ENCODE results near the gene TEX264.
"Not testable (repeated sequence)": the region's sequence is repeated elsewhere in the genome, so short reads cannot be mapped to it uniquely, and the experiment has no call there.

The TEX264 gene

DNA sequence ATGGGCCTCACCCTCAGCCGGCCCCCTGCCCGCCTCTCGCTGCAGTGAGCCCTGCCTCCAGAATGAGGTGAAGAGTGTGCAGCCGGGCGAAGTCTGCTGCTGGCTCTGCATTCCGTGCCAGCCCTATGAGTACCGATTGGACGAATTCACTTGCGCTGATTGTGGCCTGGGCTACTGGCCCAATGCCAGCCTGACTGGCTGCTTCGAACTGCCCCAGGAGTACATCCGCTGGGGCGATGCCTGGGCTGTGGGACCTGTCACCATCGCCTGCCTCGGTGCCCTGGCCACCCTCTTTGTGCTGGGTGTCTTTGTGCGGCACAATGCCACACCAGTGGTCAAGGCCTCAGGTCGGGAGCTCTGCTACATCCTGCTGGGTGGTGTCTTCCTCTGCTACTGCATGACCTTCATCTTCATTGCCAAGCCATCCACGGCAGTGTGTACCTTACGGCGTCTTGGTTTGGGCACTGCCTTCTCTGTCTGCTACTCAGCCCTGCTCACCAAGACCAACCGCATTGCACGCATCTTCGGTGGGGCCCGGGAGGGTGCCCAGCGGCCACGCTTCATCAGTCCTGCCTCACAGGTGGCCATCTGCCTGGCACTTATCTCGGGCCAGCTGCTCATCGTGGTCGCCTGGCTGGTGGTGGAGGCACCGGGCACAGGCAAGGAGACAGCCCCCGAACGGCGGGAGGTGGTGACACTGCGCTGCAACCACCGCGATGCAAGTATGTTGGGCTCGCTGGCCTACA lies 44.4 kb downstream of the TEX264 start:
- no peak for DNase-seq

DNA sequence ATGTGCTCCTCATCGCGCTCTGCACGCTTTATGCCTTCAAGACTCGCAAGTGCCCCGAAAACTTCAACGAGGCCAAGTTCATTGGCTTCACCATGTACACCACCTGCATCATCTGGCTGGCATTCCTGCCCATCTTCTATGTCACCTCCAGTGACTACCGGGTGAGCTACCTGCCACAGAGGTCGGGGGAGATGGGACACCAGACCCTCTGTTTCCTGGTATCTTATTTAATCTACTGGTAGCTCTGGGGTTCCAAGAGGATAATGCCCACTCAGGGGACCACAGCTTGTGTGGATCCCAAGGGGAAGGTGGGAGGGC lies 44.9 kb downstream of the TEX264 start:
- no peak for DNase-seq

DNA sequence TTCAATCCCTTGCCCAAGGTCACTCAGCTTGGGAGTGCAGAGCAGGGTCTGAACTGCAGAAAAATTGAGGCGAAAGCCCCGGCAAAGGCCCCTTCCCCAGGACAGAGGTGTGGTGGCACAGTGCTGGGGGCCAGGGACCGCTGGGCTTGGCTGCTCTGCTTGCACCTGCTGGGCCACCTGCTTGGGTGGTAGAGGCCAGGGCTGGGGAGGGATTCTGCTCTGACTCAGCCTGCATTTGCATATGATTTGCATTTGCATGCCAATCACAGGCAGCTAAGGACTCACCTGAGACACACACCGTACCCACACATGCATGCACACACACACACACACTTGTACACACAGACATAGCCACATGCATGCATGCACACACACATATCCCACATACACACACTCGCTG lies 45.8 kb downstream of the TEX264 start:
- DNase-seq: no peak

DNA sequence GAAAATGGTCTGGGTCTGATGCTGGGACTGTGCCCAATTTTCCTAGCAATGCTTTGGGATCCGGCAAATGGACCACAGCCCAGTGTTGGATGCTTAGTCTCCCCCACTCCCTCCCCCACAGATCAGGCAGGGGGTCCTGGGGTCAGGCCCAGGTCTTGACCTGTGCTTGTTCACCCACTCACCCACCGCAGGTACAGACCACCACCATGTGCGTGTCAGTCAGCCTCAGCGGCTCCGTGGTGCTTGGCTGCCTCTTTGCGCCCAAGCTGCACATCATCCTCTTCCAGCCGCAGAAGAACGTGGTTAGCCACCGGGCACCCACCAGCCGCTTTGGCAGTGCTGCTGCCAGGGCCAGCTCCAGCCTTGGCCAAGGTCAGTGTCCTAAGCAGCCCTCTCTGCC lies 46.4 kb downstream of the TEX264 start:
- DNase-seq: no peak

DNA sequence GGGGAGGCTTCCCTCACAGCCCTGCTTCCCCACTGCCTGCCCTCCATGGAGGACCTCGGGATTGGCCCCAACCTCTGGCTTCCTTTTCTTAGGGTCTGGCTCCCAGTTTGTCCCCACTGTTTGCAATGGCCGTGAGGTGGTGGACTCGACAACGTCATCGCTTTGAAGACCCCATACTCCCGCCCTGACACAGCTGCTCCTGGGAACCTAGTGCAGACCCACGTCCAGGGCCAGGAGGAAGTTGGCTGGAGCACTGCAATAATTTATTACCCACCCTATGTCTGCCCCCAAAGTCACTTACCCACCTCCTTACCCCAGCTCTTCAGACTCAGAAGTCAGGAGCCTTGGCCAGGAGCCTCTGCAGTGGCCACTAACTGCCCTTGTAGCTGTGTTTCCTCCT lies 46.9 kb downstream of the TEX264 start:
- DNase-seq: no peak

DNA sequence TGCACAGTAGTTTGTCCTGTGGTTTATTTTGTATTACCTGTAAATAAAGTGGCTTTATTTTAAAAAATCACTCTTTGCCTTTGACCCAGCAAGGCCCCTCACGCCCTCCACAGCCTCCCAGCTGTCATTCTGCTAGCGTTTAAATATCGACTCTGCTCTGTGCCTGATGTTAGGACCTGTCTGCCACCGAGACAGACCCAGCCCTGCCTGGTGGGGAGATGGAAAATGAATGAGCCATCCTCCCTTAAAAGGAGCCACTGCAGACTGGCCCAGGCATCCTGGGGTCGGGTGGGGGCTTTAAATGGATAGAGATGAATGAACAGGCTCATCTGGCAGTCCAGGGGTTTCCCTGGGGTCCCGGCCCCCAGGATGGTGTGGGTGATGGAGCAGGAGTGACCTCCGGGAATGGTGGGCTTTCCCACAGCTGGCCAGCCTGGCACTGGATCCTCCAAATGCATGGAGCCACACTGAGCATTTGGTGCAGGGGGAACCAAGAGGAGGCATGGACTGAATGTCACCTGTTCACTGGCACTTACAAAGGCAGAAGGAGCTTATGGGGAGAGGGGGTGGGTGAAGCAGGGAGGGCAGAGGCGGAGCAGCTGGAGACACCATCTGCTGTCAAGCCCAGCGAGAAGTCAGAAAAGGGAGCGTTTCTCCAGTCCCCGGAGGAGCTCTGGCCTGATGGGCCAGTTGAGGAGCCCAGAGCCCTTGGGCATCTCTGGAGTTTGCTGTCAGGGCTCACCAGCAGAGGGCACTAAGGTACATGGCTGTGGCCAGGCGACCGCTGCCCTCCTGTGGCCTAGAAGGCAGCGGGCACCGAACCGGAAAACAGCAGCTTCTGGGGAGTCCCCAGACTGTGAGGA lies 47.7 kb downstream of the TEX264 start:
- DNase-seq: peak in 17 of 56 donors; percentile 8 to 63 (median 29)

DNA sequence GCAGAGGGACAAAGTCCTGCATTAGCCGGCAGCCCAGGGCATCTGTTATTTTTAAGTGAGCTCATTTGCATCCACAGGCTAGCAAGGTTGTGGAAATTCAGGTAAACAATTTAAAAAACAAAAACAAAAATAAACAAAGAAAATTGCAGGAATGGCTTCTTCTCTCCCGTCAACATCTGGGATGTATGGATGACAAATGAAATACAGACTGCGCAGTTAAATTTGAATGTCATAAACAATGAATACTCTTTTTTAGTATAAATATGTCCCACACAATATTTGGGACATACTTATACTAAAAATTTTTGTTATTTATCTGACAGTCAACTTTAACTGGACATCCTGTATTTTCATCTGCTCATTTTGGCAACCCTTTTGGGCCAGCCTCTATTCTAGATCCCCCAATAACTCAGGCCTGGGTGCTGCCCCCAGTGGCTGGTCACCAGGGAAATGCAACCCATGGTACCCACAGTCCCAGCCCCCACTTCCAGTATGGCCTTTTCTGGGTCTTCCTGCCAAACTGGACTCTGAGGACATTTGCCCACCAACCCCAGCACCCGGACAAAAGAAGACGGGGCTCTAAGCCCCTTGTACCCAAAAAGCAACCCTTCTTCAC lies 48.5 kb downstream of the TEX264 start:
- no peak for DNase-seq

DNA sequence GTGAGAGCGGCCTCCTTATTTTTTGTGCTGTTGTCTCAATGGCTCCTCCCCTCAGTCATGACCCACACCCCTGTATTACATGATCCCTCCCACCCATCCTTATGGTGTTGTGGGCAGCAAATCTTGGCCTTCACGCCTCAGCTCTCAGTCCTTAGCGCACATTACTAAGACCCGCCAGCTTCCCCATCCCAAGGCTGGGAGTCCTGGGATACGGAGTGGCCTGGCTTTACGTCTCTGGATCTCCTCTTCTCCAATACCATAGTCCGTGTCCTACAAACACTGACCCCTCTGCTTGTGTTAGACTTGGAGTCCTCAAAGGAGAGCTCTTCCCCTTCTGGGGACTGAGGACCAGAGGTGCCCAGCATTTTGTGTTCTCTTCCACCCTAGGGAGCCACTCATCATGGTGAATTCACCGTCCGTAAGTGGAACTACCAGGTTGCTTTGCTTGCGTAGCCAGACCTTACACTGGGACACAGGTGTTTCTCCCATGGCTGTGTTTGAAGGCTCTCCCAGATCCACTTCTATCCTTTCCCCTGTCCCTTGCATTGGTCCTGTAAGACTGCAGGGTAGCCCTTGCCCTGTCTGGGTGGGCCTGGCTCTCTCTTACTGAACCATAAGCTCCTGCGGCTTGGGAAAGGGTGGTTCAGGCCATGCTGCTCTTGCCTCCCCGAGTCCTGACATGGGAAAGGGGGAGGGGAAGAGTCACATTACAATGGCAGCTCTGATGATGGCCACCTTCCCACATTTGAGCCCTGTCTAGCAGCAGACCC lies 49.4 kb downstream of the TEX264 start:
- DNase-seq: no peak

DNA sequence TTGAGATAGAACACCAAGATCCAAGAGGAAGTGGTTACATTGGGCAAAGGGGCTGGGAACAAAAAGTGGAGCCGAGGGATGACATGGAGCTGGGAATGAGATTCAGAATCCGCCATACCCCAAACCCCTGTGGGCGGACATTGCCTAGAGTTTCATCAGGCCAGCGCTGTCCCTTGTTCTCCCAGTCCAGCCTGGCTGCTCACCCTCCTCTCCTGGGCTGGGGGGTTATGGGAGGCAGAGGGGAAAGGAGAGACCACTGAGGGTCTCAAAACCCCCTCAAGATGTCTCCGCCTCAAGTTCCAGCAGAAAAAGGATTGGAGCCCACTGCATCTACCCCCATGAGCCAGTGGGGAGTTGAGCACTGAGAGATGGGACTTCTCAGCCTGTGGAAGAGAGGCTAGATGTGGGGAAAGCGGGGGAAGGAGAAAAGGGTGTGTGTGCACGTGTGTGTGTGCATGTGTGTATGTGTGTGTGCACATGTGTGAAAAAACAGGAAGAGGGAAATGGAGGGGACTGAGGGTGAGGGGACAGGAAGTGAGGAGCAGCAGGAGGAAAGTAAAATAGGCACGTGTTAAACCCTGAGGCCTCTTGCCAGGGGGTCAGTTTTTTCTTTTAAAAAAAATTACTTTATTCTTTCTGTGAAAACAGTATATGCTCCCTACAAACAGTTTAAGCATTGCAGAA lies 50.2 kb downstream of the TEX264 start:
- DNase-seq: no peak

DNA sequence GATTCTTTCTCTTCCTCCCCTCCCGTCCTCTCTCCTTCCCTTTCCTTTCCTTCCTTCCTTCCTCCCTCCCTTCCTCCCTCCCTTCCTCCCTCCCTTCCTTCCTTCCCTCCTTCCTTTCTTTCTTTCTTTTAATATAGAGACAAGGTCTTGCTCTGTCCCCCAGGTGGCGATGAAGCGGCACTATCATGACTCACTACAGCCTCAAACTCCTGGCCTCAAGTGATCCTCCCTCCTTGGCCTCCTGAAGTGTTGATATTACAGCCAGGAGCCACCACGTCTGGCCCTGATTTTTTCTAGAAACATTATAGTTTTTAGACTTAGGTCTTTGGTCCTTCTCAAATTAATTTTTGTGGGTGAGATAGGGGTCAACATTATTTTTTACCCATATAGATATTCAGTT lies 51.3 kb downstream of the TEX264 start:
- DNase-seq: no peak

DNA sequence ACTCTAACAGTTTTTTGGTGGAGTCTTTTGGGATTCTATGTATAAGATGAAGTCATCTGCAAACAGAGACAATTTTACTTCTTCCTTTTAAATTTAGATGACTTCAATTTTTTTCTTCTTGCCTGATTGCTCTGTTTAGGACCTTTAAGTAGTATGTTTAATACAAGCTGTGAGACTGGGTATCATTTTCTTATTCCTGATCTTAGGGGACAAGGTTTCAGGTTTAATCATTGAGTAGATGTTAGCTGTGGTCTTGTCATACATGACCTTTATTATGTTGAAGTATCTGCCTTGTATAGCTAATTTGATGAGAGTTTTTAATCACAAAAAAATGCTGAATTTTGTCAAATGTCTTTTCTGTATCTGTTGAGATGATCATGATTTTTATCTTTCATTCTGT lies 56.4 kb downstream of the TEX264 start:
- no peak for DNase-seq

DNA sequence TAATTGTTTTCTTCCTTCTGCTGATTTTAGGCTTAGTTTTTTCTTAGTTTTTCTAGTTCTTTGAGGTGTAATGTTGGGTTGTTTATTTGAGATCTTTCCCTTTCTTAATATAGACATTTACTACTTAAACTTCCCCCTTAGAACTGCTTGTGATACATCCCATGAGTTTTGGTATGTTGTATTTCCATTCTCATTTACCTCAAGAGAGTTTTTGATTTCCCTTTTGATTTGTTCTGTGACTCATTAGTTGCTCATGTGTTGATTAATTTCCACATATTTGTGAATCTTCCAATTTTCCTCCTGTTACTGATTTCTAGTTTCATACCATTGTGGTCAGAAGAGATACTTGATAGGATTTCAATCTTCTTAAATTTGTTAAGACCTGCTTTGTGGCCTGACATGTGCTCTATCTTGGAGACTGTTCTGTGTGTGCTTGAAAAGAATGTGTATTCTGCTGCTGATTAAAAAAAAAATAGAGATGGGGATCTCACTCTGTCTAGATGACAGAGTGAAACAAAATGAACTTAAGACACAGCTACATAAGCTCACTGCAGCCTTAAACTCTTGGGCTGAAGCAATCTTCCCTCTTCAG lies 58.1 kb downstream of the TEX264 start:
- DNase-seq: no peak

DNA sequence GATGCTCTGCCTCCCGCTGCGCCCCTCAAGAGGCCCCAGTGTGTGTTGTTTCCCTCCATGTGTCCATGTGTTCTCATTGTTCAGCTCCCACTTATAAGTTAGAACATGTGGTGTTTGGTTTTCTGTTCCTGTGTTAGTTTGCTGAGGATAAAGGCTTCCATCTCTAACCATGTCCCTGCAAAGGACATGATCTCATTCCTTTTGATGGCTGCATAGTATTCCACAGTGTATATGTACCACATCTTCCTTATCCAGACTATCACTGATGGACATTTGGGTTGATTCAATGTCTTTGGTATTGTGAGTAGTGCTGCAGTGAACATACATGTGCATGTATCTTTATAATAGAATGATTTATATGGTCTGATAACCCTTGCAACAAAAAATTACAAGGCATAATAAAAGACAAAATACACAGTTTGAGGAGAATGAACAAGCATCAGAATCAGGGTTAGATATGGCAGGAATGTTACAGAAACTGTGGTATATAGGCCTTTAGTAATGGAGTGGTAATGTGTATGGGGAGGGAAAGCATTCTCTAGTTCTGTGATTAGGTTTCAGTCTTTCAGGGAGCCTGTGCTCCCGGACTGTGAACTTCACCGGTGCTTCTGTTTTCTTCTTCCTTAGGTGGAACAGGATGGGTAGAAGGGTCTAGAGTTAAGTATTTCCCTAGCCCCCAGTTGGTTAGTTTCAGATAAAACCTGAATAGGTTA lies 63.0 kb downstream of the TEX264 start:
- no peak for DNase-seq

DNA sequence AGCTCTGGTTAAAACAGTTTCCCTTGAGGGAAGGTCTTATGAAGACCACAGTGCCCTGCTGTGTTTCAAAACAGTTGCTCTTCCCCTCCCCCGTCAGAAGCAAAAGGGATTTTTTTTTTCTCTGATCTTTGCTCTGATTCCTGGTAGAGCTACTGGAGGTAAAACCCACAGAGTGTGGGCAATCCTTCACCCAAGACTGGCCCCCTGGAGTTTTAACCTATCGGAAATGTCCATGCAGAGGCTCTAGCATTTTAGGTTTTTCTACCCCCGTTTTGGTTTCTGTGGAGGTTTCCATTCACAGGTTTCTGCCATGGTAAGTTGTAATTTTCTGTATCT lies 63.5 kb downstream of the TEX264 start:
- DNase-seq: no peak

DNA sequence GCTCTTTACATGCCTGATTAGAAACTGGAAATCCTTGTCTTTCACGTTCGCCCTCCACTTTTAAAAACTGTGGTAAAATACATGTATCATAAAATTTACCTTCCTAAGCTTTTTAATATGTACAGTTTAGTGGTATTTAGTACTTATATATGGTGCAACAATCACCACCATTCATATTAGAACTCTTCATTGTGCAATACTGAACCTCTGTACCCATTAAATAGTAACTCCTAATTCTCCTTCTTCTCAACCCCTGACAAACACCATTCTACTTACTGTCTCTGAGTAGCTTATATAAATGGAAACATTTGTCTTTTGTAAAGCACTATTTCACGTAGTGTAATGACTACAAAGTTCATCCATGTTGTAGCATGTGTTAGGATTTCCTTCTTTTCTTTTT lies 64.0 kb downstream of the TEX264 start:
- DNase-seq: no peak

DNA sequence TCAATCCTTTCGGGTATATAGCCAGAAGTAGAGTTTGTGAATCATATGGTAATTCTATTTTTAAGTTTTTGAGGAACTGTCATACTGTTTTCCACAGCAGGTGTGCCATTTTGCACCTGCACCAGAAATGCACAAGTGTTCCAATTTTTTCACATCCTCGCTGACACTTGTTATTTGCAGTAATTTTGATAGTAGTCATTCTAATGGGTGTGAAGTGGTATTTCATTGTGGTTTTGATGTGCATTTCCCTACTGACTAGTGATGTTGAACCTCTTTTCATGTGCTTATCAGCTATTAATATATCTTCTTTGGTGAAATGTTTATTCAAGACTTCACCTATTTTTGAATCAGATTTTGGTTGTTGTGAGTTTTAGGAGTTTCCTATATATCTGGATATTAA lies 64.9 kb downstream of the TEX264 start:
- no peak for DNase-seq

DNA sequence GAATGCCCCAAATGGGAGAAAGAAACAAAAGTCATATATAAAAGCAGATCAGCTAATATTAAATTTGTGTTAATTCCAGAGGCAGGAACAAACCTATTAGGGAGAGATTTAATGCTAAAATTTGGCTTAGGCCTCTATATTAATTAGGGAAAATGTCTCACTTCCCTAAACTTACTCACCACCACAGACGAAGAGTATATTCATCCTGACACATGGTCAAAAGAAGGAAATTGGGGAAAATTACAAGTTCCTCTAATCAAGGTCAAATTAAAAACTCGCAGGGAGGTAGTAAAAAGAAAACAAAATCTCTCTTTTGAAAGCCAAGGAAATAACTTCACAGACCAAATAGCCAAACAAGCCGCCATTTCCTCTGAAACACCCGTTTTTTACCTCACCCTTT lies 68.1 kb downstream of the TEX264 start:
- no peak for DNase-seq

DNA sequence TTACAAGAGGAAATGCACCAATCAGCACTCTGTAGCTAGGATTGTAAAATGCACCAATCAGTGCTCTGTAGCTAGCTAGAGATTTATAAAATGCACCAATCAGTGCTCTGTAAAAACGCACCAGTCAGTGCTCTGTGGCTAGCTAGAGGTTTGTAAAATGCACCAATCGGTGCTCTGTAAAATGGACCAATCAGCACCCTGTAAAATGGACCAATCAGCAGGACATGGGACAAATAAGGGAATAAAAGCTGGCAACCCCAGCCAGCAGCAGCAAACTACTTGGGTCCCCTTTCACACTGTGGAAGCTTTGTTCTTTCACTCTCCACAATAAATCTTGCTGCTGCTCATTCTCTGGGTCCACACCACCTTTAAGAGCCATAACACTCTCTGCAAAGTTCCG lies 71.3 kb downstream of the TEX264 start:
- not testable (repeated sequence) for DNase-seq

DNA sequence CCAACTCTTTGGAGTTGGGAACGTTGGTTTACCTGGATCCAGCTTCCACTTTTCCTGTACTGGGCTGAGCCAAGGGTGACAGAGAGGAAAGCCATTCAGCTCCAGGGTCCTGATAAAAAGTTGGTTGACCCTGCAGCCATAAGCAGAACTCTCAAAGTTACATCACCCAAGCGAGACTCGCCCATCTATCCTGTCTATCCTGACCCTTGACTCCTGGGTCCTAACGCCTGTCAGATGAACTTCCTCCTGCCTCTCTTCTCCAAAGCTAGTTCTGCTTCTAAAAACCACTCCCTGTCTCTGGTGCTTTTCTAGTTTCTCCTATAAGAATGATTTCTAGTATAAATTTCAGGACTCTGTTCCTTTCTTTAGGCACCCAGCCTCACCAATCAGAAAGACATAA lies 71.9 kb downstream of the TEX264 start:
- DNase-seq: peak in 1 of 56 donors; percentile 3

DNA sequence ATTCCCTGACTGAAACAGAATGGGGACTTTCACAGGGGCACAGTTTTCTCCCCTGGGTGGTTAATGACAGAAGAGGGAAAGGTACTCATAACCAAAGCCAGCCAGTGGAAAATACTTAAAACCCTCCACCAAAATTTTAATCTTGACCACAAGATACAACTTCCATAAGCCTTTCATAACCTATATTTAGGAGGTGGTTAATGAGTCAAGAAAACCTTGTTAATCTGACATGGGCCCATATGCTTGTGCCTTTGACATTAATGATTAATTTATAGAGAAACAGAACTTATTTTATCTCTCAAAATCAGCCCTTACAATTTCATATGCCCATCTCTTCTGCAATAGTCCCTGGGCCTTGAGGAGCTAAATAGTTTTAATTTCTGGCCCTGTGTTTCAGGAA lies 76.8 kb downstream of the TEX264 start:
- no peak for DNase-seq
